GM20000 (cell line): ENCODE data around the gene CARD9.

Experiments used
- DNase-seq: peaks from one replicate; pipeline ENCODE4 v3.0.0; 2012; ENCODE audit warnings: low spot score
- TF ChIP-seq, protein P1 (sequence below): IDR thresholded peaks from 2 replicates; pipeline ENCODE4 v1.5.1; 2012; ENCODE audit warnings: mild to moderate bottlenecking, control low read depth; ENCODE audit errors: extremely low read depth, missing control alignments

CARD9 gene

DNA sequence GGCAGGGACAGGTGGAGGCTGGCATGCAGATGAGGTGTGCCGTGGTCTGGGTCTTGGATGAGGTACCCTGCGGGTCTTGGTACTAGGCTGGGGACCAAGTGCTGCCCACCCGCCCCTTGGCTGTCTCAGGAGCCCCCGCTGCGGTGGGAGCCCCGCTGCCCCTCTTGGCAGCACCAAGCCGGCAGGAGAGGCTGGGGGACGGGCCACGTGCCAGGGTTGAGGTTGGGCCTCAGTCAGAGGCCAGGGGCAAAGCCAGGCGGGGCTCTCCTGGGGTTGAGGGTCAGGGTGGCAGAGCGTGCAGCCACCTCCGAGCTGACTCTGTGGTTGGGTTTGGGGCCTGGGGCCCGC, 2.0 kb downstream of the CARD9 start:
- TF ChIP-seq, protein P1, sequence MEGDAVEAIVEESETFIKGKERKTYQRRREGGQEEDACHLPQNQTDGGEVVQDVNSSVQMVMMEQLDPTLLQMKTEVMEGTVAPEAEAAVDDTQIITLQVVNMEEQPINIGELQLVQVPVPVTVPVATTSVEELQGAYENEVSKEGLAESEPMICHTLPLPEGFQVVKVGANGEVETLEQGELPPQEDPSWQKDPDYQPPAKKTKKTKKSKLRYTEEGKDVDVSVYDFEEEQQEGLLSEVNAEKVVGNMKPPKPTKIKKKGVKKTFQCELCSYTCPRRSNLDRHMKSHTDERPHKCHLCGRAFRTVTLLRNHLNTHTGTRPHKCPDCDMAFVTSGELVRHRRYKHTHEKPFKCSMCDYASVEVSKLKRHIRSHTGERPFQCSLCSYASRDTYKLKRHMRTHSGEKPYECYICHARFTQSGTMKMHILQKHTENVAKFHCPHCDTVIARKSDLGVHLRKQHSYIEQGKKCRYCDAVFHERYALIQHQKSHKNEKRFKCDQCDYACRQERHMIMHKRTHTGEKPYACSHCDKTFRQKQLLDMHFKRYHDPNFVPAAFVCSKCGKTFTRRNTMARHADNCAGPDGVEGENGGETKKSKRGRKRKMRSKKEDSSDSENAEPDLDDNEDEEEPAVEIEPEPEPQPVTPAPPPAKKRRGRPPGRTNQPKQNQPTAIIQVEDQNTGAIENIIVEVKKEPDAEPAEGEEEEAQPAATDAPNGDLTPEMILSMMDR, result no peak
- DNase-seq, result no peak

DNA sequence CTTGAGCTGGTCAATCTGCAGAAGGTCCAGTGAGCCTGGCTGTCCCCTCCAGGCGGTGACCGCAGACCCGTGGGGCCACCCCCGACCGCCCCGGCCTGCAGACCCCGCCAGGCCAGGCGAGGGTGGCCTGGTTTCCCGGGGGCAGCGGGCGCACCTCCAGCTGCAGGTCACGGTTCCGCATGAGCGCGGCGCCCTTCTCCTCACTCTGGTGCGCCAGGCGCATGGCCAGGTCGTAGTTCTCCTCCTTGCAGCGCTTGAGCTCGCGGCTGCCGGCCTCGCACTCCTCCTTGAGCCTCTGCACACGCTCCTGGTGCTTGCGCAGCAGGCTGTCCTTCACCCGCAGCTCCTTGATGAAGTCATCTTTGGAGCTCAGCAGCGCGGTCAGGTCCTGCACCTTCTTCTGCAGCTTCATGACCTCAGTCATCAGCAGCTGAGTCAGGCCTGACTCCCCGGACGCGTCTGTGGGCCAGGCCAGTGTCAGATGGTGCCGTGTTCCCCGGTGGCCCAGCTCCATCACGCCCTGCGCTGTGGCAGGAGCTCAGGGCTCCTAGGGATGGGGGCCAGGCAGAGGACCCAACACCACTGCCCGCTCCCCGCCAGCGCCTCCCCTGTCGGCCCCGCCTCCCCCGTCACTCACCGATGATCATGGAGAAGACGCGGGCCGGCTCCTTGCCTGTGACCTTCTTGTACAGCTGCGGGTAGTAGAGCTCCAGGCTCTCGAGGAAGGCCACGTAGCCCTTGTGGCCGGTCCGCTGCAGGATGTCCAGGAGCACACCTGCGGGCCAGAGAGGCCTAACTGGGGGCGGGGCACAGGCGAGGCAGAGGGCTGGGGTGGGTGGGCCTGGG, 2.6 kb downstream of the CARD9 start:
- DNase-seq, result no peak
- TF ChIP-seq, protein P1, result no peak

DNA sequence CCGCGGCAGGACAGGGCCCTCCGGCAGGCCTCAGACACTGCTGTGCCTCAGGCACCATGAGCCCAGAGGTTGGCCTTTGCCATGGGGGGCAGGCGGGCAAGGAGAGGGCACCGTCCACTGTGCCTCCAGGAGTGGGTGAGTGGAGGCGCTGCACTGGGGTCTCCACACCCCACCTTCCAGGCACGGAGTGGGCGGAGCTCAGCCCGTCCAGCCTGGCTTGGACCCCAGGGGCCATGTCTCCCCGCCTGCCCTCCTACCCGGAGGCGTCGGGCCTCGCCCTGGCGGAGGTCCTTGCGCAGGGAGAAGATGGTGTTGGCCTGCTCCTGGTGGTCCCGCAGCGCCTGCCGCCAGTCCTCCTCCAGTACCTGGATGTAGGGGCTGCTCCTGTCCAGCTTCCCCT, 3.4 kb downstream of the CARD9 start:
- no peak for DNase-seq
- TF ChIP-seq, protein P1, result no peak

DNA sequence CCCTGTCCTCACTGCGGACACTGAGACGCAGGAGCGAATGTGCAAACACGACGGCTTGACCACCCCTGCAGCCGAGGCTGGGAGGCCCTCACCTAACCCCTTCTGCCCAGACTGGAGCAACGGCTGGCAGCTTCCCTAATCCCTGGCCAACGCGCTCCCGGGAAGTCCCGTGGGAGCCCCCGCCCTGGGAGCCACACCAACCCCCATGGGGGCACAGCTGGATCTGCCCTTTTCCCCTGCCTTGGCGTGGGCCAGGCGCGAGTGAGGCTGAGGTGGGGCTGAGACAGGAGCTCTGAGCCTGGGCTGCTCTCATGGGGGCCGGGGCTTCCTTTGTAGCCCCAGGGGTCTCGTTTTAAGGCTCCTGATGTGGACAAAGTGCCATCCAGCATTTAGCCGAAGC, 5.3 kb downstream of the CARD9 start:
- DNase-seq, result no peak
- TF ChIP-seq, protein P1, result no peak

DNA sequence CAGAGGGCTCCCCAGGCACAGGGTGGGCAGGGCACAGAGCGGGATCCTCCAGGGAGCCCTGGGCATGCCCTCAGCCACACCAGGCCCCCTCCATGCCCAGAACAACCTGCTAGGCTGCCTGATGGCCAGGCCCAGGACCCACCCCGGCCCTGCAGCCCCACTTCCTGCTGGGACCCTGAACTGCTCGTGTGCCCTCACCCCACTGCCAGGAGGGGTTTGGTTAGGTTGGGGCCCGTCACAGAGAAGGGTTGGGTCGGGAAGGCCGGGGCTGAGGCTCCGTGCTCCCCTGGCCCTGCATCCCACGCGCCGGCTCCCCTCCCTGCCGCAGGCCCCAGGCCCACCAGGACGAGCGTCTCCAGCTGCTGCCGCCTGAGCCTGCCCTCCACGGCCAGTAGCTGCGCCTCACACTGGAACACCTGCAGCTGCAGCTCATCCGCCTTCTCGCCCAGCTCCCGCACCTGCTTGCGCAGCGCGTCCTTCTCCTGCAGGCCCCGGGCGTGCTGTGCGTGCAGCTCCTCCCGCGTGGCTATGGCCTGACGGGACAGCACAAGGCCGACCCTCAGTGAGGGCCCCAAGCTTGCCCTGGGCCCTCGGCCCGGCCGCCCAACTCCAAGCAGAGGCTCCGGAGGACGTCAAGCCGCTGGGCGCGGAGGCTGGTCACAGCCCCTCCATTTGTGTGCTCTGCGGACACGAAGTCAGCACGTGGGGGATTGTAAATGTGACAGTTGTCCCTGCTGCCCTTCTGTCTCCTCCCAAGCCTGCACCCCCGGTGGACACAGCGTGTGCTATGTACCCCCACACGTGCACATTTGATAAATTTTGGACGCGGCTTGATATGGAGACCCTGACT, 5.9 kb downstream of the CARD9 start:
- DNase-seq, result no peak
- TF ChIP-seq, protein P1, result no peak

DNA sequence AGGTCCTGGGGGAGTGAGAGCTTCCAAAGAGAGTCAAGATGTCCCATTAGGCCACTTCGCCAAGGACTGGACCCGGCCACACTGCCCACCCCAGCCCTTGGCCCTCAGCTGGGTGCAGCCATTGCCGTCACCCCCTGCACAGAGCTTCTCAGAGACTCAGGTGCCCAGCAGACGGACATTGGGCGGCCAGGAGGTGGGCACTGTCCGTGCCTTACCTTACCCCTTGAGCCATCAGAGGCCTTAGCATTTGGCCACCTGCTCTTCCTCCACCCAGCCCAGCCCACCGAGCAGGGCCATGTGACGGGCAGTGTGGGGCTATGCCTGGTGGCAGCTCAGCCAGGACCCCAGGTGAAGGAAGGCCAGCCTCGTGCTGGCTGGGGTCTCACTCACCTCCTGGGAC, 6.6 kb downstream of the CARD9 start:
- TF ChIP-seq, protein P1, result no peak
- no peak for DNase-seq

DNA sequence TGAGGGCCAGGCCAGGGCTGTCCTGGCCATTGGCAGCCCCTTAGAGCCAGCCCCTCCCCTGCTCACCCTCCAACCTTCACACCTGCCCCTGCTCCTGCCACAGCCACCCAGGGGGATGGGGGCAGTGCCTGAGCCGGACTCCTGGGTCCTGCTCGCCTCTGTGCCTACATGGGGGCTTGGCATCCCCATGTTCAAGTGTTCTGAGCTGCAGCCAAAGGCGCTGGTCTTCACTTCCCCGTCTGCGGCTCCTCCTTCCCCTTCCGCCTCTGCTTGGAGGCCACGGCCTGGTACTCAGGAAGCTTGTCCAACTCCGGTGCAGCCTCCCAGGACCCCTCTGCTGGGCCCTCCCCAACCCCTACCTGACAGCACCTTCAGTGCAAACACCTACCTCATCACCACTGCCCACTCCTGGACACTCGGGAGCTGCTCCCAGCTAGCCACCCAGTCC, 7.7 kb downstream of the CARD9 start:
- TF ChIP-seq, protein P1, result no peak
- DNase-seq, result no peak
